Spleen (tissue), 11 donors: ENCODE results near the gene EIF5A. TPM values are rescaled to one million over a fixed set of nuclear protein-coding genes. Genes with fewer than 3 reads are reported as not detected.

Source experiments
- DNase-seq: peaks from one replicate; pipeline ENCODE4 v3.0.0-alpha.2; 2020
- H3K27ac ChIP-seq, 8 donors: fragments of 200-600 bp; sonication (generic) in 7 of 8; 1 replicate in 4 of 8; 2 replicates in 4 of 8; pipeline versions ENCODE4 v1.5.0 to v1.8.0; 2016 to 2021; ENCODE audit warnings: inconsistent platforms in 4 of 8, mild to moderate bottlenecking in 4 of 8, moderate library complexity in 1 of 8
- H3K27me3 ChIP-seq, 7 donors: fragments of 200-600 bp; sonication (generic) in 6 of 7; replicated peaks in 1 of 7; 1 replicate in 4 of 7; 2 replicates in 3 of 7; pipeline versions ENCODE4 v1.5.0 to v1.8.0; 2016 to 2021; ENCODE audit warnings: inconsistent platforms in 3 of 7, mild to moderate bottlenecking in 1 of 7
- H3K36me3 ChIP-seq, 6 donors: fragments of 200-600 bp; sonication (generic) in 5 of 6; 1 replicate in 4 of 6; 2 replicates in 2 of 6; pipeline versions ENCODE4 v1.5.0 to v1.8.0; 2016 to 2021; ENCODE audit warnings: inconsistent platforms in 2 of 6
- H3K4me1 ChIP-seq, 6 donors: fragments of 200-600 bp; sonication (generic) in 5 of 6; 1 replicate in 3 of 6; 2 replicates in 3 of 6; pipeline versions ENCODE4 v1.5.0 to v1.8.0; 2016 to 2021; ENCODE audit warnings: inconsistent platforms in 3 of 6
- H3K4me3 ChIP-seq, 8 donors: fragments of 200-600 bp; sonication (generic) in 7 of 8; 1 replicate in 4 of 8; 2 replicates in 4 of 8; pipeline versions ENCODE4 v1.5.0 to v1.8.0; 2016 to 2021; ENCODE audit warnings: inconsistent platforms in 4 of 8, mild to moderate bottlenecking in 4 of 8, moderate library complexity in 2 of 8
- H3K9me3 ChIP-seq, 8 donors: fragments of 200-600 bp; sonication (generic) in 7 of 8; 1 replicate in 4 of 8; 2 replicates in 4 of 8; pipeline versions ENCODE4 v1.5.0 to v1.8.0; 2016 to 2021; ENCODE audit warnings: inconsistent platforms in 4 of 8
- POLR2A ChIP-seq, 3 donors: fragments of 450-650 bp; IDR thresholded peaks; one replicate each; pipeline ENCODE4 v1.5.1; 2017; ENCODE audit warnings: antibody characterized with exemption in 3 of 3, mild to moderate bottlenecking in 1 of 3
- POLR2AphosphoS5 ChIP-seq, 3 donors: sonication (generic); formaldehyde crosslinking; IDR thresholded peaks; one replicate each; pipeline ENCODE4 v1.5.1; 2017; ENCODE audit warnings: antibody characterized with exemption in 3 of 3
- WGBS, 5 donors: extraction: QIAGEN DNeasy Blood & Tissue Kit in 3 of 5; methylation state at CpG; one replicate each; pipeline versions ENCODE4 v1.1.5 to v1.1.7; 2013 to 2018; 5-methylcytosine and 5-hydroxymethylcytosine counted together
- intact Hi-C: fragments of 100-400 bp; cut with DNase I; formaldehyde crosslinking; loops from one replicate; pipeline ENCODE4 v1.15.0; 2023; ENCODE audit warnings: low total_unique reads
- polyA plus RNA-seq, 3 donors: library from polyadenylated mRNA; stranded (reverse); fragments of 200-250 nt; gene quantifications; one replicate each; pipeline ENCODE4 v1.2.1, GENCODE V29; 2013
- total RNA-seq, 7 donors: library from RNA; depleted of rRNA in 3 of 7; stranded (reverse); fragments of >200 nt in 3 of 7; fragmentation: NEBNext Ultra II Directional in 4 of 7; extraction: Animal tissue kit (Norgen Biotek cat#: 25700) in 4 of 7; gene quantifications; one replicate each; pipeline versions ENCODE4 v1.1.0 to v1.2.1, GENCODE V29; 2016 to 2021
- TF ChIP-seq, protein P1 (sequence below), 11 experiments: fragments of 200-600 bp in 7 of 11; fragments of 450-650 bp in 4 of 11; sonication (generic) in 4 of 11; IDR thresholded peaks in 8 of 11; conservative IDR thresholded peaks in 3 of 11; 1 replicate in 7 of 11; 2 replicates in 4 of 11; pipeline versions ENCODE4 v1.4.0 to v1.8.0; 2016 to 2021; ENCODE audit warnings: antibody characterized with exemption in 11 of 11, inconsistent platforms in 4 of 11, mild to moderate bottlenecking in 1 of 11
- donor health status: healthy with polysubstance abuse.
- donor health status: DM: no; HTN: no; CAD: no; lungs with moderate emphysema.
- donor health status: DM: no; HTN: no; CAD: no.
- donor health status: Bipolar disorder and iron deficiency.
- donor health status: healthy.
- donor health status: DM: no; HTN: no; CAD: no.
- donor health status: DM: yes; HTN: yes; CAD: no.

EIF5A gene
- total and polyA plus RNA-seq, 10 donors: 117 to 426 (median 268) TPM

DNA sequence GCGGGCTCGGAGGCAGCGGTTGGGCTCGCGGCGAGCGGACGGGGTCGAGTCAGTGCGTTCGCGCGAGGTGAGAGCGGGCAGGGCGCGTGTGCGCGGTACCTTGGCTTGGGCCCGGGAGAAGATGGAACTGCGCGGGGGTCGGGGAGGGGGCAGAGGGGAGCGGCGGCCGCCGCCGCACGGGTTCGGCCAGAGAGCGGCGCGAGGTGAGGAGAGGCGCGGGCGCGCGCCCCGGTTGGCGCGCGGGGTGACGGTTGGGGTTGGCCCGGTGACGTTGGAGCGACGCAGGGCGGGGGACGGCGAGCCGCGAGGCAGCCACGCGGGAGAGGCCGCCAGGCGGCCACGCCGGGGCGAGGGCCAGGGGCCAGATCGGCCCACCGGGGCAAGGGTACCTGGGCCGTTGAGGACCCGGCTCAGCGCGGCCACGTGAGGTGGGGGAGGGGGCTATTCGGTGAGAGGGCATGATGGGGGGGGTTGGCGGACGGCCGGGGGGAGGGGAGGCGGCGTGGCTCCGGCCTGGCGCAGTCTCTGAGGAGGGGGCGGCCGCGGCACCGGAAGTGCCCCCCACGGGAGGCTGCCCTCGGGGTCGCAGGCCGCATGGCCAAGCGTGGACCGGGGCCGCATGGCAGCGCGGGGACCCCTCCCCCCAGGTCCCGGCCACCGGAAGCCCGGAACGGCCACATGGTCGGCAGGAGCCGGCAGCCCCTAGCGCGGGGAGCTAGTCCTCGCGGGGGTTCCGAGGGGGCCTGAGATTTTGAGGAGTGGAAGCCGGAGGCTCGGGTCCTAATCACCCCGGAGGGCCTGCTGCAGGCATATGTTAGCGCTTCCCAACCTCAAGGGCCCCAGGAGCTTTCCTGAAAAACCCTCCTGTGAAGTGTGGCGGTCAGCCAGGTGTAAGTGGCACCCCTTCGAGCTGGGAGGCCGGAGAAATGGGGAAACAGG is 527 bp downstream of the EIF5A start:
- intact Hi-C loops: loop anchor here (10.0 kb wide), 1 partner anchor 263 kb away; the partner anchor contains the start of gene SLC16A11
- Histone ChIP-seq H3K27me3 (no peaks in the 10 kb centered on the region), H3K4me3 (peak overlapping the region; percentile 89 to 97 (median 92)), H3K27ac (peak overlapping the region; percentile 83 to 100 (median 98)), H3K36me3 (peaks cover 0 to 38% (median 36%) of the 10 kb centered on the region in 6 donors), H3K4me1 (peaks cover 29 to 58% (median 47%) of the 10 kb centered on the region in 6 donors), H3K9me3 (no peaks in the 10 kb centered on the region)
- peak; percentile 91 for DNase-seq
- 0 to 1% (median 0%) methylated on average over 29 to 104 of the region's 104 CpGs for WGBS, 5 donors
- TF ChIP-seq, protein P1, sequence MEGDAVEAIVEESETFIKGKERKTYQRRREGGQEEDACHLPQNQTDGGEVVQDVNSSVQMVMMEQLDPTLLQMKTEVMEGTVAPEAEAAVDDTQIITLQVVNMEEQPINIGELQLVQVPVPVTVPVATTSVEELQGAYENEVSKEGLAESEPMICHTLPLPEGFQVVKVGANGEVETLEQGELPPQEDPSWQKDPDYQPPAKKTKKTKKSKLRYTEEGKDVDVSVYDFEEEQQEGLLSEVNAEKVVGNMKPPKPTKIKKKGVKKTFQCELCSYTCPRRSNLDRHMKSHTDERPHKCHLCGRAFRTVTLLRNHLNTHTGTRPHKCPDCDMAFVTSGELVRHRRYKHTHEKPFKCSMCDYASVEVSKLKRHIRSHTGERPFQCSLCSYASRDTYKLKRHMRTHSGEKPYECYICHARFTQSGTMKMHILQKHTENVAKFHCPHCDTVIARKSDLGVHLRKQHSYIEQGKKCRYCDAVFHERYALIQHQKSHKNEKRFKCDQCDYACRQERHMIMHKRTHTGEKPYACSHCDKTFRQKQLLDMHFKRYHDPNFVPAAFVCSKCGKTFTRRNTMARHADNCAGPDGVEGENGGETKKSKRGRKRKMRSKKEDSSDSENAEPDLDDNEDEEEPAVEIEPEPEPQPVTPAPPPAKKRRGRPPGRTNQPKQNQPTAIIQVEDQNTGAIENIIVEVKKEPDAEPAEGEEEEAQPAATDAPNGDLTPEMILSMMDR (IDR thresholded peaks at IDR 0.05 in 8 of 11, conservative IDR thresholded peaks at IDR 0.05 in 3 of 11): peak in 4 of 11 experiments; percentile 8 to 22 (median 10)
- TF ChIP-seq POLR2AphosphoS5 (IDR thresholded peaks at IDR 0.05) (peak in 2 of 3 donors; percentile 3 to 40), POLR2A (IDR thresholded peaks at IDR 0.05) (no peak)

DNA sequence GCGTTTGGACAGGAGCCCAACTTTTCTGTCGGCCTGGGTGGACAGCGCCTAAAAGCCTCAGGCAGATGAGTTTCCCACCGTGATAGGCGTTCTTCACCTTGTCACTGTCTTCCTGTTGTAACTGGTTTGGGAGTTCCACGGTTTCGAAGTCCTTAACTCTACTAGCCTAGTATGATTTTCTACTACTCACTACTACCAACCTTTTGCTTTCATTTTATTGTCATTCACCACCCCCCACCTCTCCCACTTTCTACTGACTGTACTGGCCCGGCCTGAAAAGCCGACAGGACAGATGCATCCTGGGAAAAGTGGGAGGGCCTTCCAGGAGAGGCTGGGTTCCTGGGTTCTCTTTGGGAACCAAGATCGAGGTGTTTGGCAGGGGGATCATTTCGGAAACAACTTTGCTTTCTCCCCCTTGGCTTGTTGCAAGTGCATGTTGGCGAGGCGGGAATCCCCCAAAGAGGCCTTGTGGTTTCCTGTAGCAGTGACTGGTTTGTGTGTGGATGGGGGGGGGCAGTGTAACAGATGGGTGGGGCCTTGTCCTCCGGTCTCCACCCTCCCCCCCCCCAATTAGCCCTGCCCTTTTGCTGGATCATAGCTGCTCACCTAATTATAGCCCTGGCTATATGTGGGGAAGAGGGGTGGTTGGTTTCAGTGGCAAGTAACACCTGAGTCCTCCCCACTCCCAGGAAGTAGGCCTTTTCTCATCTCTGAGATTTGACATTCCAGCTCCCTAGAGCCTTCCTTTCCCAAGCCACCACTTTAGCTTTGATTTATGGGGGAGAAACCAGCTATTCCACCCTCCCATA is 1.4 kb downstream of the EIF5A start:
- Histone ChIP-seq H3K9me3 (no peaks in the 10 kb centered on the region), H3K36me3 (peaks cover 0 to 47% (median 44%) of the 10 kb centered on the region in 6 donors), H3K4me1 (peaks cover 32 to 67% (median 55%) of the 10 kb centered on the region in 6 donors), H3K27me3 (no peaks in the 10 kb centered on the region), H3K27ac (peak overlapping the region; percentile 83 to 100 (median 98)), H3K4me3 (peak overlapping the region; percentile 89 to 97 (median 92))
- intact Hi-C loops: loop anchor here (10.0 kb wide), 1 partner anchor 264 kb away; the partner anchor contains the start of gene SLC16A11
- 0 to 1% (median 0%) methylated on average over 14 of the region's 14 CpGs for whole genome bisulfite sequencing, 5 donors
- peak; percentile 91 for DNase-seq
- TF ChIP-seq POLR2AphosphoS5 (IDR thresholded peaks at IDR 0.05) (peak in 2 of 3 donors; percentile 59 to 69), POLR2A (IDR thresholded peaks at IDR 0.05) (no peak)

DNA sequence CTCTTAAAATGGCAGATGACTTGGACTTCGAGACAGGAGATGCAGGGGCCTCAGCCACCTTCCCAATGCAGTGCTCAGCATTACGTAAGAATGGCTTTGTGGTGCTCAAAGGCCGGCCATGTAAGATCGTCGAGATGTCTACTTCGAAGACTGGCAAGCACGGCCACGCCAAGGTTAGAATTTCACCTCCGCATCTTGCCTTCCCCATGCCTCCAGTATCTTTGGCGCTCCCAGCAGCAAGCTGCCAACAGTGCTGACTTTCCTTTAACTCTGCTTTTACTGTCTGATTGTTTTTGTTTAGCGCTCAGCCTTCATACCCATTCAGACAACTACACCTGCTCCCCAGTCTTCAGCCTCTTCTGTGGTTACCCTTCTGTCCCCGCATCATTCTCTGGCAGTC is 2.2 kb downstream of the EIF5A start:
- intact Hi-C loops: loop anchor here (10.0 kb wide), 1 partner anchor 265 kb away; the partner anchor contains the start of gene SLC16A11
- Histone ChIP-seq H3K4me3 (peak overlapping the region in 6 of 8 donors; percentile 90 to 97 (median 92)), H3K4me1 (peaks cover 38 to 75% (median 63%) of the 10 kb centered on the region in 6 donors), H3K27me3 (no peaks in the 10 kb centered on the region), H3K9me3 (no peaks in the 10 kb centered on the region), H3K27ac (peak overlapping the region in 7 of 8 donors; percentile 5 to 100 (median 99)), H3K36me3 (peaks cover 0 to 52% (median 46%) of the 10 kb centered on the region in 6 donors)
- TF ChIP-seq, protein P1 (IDR thresholded peaks at IDR 0.05 in 8 of 11, conservative IDR thresholded peaks at IDR 0.05 in 3 of 11): no peak
- TF ChIP-seq POLR2AphosphoS5 (IDR thresholded peaks at IDR 0.05): peak in 1 of 3 donors; percentile 8
- no peak for DNase-seq
- 75 to 85% (median 79%) methylated on average over 12 of the region's 12 CpGs for WGBS, 5 donors

DNA sequence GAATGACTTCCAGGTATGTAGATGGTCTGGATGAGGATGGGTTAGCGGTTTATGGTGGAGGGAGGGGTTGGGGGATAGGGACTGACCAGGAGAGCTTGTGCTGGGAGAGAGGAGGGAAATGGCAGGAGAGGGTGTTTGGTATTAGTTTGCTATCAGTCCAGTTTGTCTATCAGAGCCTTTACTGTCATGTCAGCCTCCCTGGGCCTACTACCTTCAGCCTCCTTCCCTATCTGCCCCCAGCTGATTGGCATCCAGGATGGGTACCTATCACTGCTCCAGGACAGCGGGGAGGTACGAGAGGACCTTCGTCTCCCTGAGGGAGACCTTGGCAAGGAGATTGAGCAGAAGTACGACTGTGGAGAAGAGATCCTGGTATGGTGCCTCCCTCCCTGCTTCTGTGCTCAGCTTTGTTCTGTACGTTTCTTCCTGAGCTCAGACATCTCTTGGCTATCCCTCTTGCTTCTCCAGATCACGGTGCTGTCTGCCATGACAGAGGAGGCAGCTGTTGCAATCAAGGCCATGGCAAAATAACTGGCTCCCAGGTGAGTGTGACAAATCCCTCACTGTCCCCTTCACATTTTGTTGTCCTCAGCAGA is 3.8 kb downstream of the EIF5A start:
- peak overlapping the region in 3 of 8 donors; percentile 34 to 100 (median 99) for H3K27ac ChIP-seq
- peaks cover 41 to 80% (median 69%) of the 10 kb centered on the region in 6 donors for H3K4me1 ChIP-seq
- H3K4me3 ChIP-seq: no peak overlapping the region
- TF ChIP-seq POLR2A (IDR thresholded peaks at IDR 0.05): no peak
- 76 to 90% (median 85%) methylated on average over 7 of the region's 7 CpGs for WGBS, 5 donors
- intact Hi-C loops: no loop called here
- no peak for DNase-seq
- H3K27me3 ChIP-seq: no peaks in the 10 kb centered on the region
- H3K9me3 ChIP-seq: no peaks in the 10 kb centered on the region
- H3K36me3 ChIP-seq: peaks cover 0 to 58% (median 46%) of the 10 kb centered on the region in 6 donors
